ENCODE data around the gene ABCA3.

Gene ABCA3

DNA sequence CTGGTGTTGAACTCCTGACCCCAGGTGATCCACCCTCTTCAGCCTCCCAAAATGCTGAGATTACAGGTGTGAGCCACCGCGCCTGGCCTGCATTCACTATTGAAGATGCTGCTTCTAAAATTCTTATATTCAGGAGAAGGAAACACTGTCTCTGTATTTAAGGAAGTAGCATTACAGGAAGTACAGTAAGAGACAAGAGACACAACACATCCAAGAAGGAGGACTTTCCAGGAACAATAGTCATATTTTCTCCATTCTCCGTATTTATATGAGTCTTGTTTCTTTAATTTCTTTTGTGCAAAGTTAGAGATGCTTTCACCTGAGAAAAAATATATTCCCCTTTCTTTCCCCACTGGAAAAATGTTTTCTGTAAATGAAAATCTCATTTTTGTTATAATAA lies 18.3 kb upstream of the ABCA3 start:
- no peak for TF ChIP-seq POLR2AphosphoS5 (IDR thresholded peaks at IDR 0.05; ENCODE audit: low read depth, low read length)
- no peak for TF ChIP-seq FOXP2 (optimal IDR thresholded peaks at IDR 0.05; ENCODE audit: borderline replicate concordance, extremely low read depth, extremely low read length, insufficient read depth)
- no peak for TF ChIP-seq REST (IDR thresholded peaks at IDR 0.05; ENCODE audit: insufficient read depth in 1 of 2, low read depth in 2 of 2, low read length in 2 of 2)
- no peak for TF ChIP-seq TAF1 (IDR thresholded peaks at IDR 0.05; ENCODE audit: borderline replicate concordance, insufficient read depth, low read length)
- TF ChIP-seq SIN3A (IDR thresholded peaks at IDR 0.05; ENCODE audit: borderline replicate concordance, insufficient read depth, low read length), result no peak

- no peak for TF ChIP-seq POLR2AphosphoS5 (IDR thresholded peaks at IDR 0.05; ENCODE audit: low read depth, low read length)
- TF ChIP-seq SIN3A (IDR thresholded peaks at IDR 0.05; ENCODE audit: borderline replicate concordance, insufficient read depth, low read length), result no peak
- no peak for TF ChIP-seq TAF1 (IDR thresholded peaks at IDR 0.05; ENCODE audit: borderline replicate concordance, insufficient read depth, low read length)
- TF ChIP-seq REST (IDR thresholded peaks at IDR 0.05; ENCODE audit: insufficient read depth in 1 of 2, low read depth in 2 of 2, low read length in 2 of 2), result no peak
- TF ChIP-seq FOXP2 (optimal IDR thresholded peaks at IDR 0.05; ENCODE audit: borderline replicate concordance, extremely low read depth, extremely low read length, insufficient read depth), result no peak
Observed at GRCh38 chr16:2357331-2357730, 16.8 kb upstream of the ABCA3 start.

DNA sequence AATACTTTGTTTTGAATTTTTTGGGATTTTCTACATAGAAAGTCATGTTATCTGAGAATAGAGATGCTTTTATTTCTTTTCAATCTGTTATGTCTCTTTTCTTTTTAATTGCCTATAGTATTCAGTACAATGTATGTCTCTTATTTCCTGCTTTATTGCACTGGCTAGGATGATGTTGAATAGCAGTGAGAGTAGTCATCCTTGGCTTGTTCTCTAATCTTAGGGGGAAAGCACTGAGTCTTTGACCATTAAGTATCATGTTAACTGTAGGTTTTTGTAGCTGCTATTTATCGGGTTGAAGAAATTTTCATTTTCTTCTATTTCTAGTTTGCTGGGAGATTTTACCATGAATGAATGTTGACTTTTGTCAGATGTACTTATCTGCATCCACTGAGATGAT lies 10.0 kb upstream of the ABCA3 start:
- no peak for TF ChIP-seq TAF1 (IDR thresholded peaks at IDR 0.05; ENCODE audit: borderline replicate concordance, insufficient read depth, low read length)
- TF ChIP-seq FOXP2 (optimal IDR thresholded peaks at IDR 0.05; ENCODE audit: borderline replicate concordance, extremely low read depth, extremely low read length, insufficient read depth), result no peak
- no peak for TF ChIP-seq POLR2AphosphoS5 (IDR thresholded peaks at IDR 0.05; ENCODE audit: low read depth, low read length)
- no peak for TF ChIP-seq REST (IDR thresholded peaks at IDR 0.05; ENCODE audit: insufficient read depth in 1 of 2, low read depth in 2 of 2, low read length in 2 of 2)
- TF ChIP-seq SIN3A (IDR thresholded peaks at IDR 0.05; ENCODE audit: borderline replicate concordance, insufficient read depth, low read length), result no peak

DNA sequence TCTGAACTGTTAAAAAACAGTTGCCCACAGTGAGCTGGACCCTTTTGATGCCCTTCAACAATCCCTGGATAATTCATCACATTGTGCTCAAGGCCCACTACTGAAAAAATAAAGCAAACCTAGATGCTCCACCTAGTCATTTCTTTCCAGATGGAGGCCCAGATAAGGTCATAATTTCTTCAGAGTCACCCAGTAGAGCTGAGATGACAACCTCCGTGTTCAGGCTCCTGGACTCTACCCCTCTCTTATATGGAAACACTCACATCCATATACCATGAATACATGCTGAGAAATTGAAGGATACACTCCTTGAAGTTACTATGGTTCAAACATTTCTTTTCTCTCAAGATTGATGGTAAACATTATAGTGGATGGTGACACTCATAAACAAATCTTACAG lies 2.7 kb upstream of the ABCA3 start:
- TF ChIP-seq REST (IDR thresholded peaks at IDR 0.05; ENCODE audit: insufficient read depth in 1 of 2, low read depth in 2 of 2, low read length in 2 of 2), result no peak
- no peak for TF ChIP-seq SIN3A (IDR thresholded peaks at IDR 0.05; ENCODE audit: borderline replicate concordance, insufficient read depth, low read length)
- TF ChIP-seq FOXP2 (optimal IDR thresholded peaks at IDR 0.05; ENCODE audit: borderline replicate concordance, extremely low read depth, extremely low read length, insufficient read depth), result no peak
- no peak for TF ChIP-seq TAF1 (IDR thresholded peaks at IDR 0.05; ENCODE audit: borderline replicate concordance, insufficient read depth, low read length)
- no peak for TF ChIP-seq POLR2AphosphoS5 (IDR thresholded peaks at IDR 0.05; ENCODE audit: low read depth, low read length)
